ENCODE measurements around the gene MRPS16.
"Not testable (repeated sequence)": the region's sequence is repeated elsewhere in the genome, so short reads cannot be mapped to it uniquely, and the experiment has no call there.

MRPS16 gene

DNA sequence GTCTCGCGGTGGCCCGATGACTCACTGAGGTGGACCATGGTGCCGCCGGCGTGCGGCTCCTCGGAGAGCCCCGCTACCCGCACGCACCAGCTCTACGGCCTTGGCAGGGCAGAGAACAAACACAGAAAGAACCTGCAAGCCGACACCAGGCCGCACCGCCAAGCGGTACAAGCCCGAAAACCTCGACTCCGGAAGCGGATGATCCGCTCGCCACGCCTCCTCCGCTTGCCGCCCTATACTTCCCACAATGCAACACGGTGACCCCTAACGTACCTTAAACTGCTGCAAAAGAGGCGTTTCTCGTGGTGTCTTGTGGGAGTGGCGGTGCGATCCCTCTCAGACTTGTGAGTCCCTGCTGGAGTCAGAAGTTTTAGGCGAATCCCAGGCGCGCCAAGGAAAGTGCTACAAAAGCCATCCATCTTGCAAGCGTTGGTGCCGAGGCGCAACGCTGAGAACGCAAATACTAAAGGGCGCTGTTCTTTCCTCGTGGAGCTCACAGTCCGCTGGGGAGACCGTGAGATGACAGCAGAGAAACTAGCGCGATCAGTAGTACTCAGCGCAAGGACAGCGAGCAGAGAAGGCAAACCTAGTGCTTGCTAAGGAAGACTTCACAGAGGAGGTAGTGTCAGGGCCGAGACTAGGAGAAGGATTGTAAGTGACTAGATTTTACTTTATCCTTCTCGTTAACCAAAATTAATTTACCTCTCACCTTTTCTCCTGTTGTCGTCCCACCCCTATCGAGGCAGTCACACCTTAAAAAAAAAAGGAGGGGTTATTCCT, at the start of gene MRPS16:
Gene MRPS16, minus strand, starts transcription at position 200 of the 780 bp plus-strand sequence. Its CDS starts 162 bp downstream, at position 38.
- peak; percentile 95 to 97 for DNase-seq

GRCh38 chr10:73296946-73297345, 44.5 kb upstream of the MRPS16 start:
- no peak for DNase-seq

DNA sequence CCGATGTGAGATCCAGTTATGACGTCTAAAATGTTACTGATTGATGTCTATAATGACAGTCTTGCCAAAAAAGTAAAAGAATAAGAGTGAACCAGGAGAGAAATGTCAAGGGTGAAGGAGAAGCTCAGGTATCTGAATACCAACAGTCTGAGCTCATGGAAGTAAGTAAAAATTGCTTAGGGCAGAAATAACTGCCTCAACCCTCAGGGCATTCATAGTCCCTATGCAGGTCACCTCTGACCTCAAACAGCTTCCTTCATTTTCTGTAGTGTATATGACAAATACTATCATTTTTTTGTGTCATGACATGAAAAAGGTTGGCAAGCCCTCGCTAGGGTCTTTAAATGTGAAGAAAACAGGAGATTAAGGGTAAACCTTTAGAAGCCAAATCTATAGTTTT, 41.0 kb upstream of the MRPS16 start:
- no peak for DNase-seq

DNA sequence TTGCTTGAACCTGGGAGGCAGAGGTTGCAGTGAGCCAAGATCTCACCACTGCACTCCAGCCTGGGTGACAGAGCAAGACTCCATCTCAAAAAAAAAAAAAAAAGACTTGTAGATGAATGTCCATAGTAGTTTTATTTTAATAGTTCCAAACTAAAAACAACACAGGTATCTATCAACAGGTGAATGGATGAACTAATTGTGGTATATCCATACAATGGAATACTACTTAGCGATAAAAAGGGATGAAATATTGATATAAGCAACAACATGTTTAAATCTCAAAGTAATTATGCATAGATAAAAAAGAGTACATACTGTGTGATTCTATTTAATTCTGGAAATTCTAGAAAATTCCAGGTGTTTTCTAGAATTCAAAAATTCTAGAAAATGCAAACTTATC, 37.5 kb upstream of the MRPS16 start:
- no peak for DNase-seq

GRCh38 chr10:73287441-73287840, 35.0 kb upstream of the MRPS16 start:
- no peak for DNase-seq

DNA sequence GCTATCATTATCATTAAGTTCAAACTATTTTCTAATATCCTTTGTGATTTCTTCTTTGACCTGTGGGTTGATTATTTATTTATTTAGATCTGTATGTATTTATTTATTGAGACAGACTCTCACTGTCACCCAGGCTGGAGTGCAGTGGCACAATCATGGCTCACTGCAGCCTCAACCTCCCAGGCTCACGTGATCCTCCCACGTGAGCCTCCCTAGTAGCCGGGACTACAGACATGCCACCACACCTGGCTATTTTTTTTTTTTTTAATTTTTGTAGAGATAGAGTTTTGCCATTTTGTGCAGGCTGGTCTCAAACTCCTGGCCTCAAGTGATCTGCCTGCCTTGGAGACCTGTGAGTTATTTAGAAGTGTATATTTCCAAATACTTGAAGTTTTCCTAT, 28.7 kb upstream of the MRPS16 start:
- DNase-seq: no peak

DNA sequence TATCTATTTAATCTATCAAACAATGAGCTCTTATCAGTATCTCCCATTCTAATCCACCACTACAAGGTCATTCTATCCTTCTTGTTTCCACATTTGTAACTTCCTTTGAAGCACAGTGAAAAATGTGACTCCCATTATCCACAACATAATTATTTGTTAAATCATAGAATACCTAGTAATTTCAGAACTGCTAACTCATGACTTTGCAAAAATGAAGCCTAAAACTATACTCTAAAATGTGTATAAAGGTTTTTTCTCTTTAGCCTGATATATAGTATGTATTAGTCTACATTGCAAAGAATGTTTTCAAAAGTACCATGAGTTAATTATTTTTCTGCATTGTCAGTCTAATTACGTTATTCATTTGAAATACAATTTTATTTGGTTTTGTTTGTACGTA, 12.0 kb upstream of the MRPS16 start:
- DNase-seq: no peak

DNA sequence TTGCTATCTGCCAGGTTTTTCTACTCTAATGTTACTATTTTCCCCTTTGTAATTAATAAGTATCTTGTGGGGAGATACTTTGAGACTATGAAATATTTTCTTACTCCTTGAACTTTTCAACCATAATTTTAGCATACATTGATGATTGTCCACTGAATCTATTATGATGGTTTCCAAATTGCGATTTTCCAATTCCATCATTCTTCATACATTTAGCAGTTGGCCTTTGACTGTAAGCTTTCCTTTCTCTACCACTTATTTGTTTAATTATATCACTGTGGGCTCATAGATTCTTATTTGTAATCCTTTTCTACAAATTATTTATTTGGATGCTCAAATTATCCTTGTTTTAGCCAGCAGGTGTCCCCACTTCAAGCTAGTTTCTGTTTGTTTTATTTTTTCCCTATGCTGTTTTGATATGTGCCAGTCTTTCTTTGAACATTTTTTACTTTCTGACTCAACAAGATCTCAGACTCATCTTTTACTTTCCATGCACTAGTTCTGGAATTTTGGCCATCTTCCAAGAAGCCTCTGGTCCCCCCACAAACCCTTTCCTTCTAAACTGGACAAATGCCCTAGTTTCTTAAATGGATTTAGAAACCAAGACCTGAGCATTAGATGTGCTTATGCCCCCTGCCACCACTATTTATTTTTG, 11.4 kb upstream of the MRPS16 start:
- DNase-seq: peak in 1 of 2 donors; percentile 5

DNA sequence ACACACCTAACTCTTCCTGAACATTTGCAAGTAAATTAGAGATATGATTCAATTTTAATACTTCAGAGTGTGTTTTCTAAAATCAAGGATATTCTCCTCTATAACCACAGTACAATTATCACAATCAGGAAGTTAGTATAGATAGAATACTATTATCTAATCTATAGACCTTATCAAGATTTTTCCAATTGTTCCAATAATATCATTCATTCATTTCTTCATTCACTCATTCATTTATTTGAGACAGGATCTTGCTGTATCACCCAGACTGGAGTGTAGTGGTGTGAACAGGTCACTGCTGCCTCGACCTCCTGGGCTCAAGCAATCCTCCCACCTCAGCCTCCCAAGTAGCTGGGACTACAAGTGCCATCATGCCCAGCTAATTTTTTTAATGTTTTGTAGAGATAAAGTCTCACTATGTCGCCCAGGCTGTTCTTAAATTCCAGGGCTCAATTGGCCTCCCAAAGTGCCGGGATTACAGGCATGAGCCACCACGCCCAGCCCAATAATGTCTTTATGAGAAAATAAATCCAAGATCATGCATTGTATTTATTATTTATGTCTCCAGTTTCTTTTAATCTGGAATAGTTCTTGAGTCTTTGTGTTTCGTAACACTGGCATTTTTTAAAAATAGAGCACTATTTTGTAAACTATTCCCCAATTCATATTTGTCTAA, 10.6 kb upstream of the MRPS16 start:
- no peak for DNase-seq

- no peak for DNase-seq
These were observed 9.8 kb upstream of the MRPS16 start for GRCh38 chr10:73262105-73262730.

DNA sequence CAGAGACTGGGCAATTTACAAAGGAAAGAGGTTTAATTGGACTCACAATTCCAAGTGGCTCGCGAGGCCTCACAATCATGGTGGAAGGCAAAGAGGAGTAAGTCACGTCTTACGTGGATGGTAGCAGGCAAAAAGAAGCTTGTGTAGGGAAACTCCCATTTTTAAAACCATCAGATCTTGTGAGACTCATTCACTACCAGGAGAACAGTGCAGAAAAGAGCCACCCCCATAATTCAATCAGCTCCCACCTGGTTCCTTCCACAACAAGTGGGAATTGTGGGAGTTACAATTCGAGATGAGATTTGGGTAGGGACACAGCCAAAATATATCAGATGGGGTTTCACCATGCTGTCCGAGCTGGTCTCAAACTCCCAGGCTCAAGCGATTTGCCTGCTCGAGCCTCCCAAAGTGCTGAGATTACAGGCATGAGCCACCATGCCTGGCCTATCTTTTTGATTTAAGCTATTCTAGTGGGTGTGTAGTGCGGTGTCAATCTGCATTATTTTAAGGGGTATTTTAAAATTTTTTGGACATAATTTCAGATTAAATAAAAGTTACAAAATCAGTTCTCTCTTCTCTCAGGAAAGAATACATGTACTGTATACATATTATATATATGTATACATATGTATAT, 9.0 kb upstream of the MRPS16 start:
- DNase-seq: no peak

DNA sequence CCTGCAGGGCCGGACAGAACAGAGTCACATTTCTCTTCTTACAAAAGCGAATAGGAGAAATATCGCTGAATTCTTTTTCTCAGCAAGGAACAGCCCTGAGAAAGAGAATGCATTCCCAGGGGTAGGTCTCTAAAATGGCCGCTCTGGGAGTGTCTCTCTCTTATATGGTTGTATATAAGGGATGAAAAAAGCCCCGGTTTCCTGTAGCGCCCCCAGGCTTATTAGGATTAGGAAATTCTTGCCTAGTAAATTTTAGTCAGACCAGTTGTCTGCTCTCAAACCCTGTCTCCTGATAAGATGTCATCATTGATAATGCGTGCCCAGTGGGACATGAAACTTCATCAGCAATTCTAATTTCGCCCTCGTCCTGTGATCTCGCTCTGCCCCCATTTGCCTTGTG, 6.2 kb upstream of the MRPS16 start:
- not testable (repeated sequence) for DNase-seq

DNA sequence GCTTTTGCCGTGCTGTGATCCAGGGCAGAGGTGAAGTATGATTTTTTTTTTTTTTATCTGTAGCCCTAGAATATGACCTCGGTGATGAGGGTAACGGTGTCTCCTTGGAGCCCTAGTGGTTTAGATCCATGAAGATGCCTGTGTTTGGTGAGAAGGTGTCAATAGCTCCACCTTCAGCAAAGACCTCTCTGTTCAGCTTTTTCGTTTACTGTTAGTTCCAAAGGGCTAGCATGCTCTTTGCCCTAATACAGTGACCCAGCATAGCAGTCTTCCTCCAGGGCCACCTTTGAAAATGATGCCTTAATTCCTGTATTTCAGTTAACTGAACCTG, 746 bp upstream of the MRPS16 start:
- no peak for DNase-seq

GRCh38 chr10:73251683-73252444, 580 bp downstream of the MRPS16 start:
- DNase-seq: no peak

GRCh38 chr10:73248259-73248724, 4.2 kb downstream of the MRPS16 start:
- no peak for DNase-seq

GRCh38 chr10:73247509-73248258, 4.8 kb downstream of the MRPS16 start:
- DNase-seq: no peak

DNA sequence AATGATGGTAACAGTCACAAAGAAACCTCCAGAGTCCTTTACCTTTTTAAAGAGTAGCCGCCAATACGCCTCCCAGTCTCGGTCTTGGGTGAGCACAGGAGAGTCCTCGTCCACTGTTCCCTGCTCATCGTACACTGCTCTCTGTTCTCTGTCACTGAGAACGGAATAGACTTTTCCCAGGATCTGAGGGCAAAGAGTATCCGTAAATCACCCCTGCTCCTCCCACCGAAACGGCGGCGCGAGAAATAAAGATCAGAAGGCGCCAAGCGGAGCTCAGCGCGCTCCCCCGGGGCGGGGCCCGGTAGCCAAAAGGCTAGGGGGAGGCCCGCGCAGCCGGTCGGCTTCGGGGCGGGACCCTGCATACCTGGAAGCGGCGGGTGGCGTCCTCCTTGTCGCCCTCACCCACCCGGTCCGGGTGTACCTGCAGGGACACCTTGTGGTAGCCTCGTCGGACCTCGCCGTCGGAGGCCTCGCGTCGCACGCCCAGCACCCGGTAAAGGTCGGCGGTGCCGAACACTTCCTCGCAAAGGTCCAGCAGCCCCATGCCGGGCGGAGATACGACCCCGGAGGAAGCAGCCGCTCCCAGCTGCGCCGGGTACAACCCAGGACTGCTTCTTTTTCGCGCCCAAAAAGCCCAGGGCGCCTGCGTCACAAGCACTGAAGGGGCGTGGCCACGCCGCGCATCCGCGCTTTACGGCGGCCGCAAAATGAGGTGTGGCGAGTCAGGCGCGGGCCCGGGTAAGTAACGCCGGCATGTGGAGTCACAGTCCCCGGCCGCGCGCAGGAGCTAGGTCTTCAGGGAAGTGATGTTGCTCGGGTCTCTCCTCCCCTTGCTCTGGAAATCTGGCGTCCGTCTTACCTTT, 5.6 kb downstream of the MRPS16 start, which contains the start of gene DNAJC9:
Gene DNAJC9, minus strand, starts transcription at position 610 of the 863 bp plus-strand sequence. Its CDS starts 66 bp downstream, at position 544.
- peak; percentile 59 to 89 for DNase-seq

- DNase-seq: no peak
These were observed 6.2 kb downstream of the MRPS16 start for GRCh38 chr10:73246322-73246645.

DNA sequence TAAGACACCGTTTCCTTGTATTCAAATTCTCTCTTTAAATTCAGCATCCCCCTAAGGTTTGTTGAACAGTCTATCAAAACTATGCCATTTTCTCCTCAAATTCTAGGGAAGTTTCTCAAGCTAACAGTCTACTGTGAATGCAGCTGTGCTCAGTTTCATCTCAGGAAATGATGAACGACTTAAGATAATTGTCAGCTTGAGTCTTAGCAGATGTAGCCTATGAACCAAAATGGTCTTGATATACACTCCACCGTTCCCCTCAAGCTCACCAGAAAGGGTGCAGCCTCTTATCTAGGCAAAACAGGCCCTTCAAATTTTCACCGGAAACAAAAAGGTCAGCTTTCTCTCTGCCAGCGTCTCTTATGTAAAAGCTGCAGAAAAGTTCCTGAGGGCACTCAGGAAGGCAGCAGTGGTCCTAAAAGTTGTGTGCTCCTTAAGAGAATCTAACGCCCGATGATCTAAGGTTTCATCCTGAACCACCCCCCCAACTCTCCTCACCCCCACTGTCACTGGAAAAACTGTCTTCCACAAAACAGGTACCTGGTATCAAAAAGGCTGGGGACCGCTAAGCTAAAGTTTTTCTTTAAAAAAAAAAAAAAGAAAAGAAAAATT, 7.5 kb downstream of the MRPS16 start:
- no peak for DNase-seq

- DNase-seq: no peak
These were observed 12.5 kb downstream of the MRPS16 start for GRCh38 chr10:73239908-73240307.
